CD4-positive, alpha-beta T cell treated with Interleukin-2 at 100 ng/mL for 4 hours (primary cell): Measurements from ENCODE around the gene STAM.
A peak's percentile ranks its signal among the peaks of the same experiment; 100 is the strongest.
"Not testable (repeated sequence)": the region's sequence is repeated elsewhere in the genome, so short reads cannot be mapped to it uniquely, and the experiment has no call there.

Experiments used
- DNase-seq: peaks from one replicate; pipeline ENCODE4 v3.0.0-alpha.2; 2020; ENCODE audit warnings: low spot score

Gene STAM

GRCh38 chr10:17643755-17644484 lies at the start of gene STAM:
TSS of gene STAM (plus strand) at chr10:17644151. CDS start at chr10:17644340, 189 bp downstream.
- peak; percentile 93 for DNase-seq

DNA sequence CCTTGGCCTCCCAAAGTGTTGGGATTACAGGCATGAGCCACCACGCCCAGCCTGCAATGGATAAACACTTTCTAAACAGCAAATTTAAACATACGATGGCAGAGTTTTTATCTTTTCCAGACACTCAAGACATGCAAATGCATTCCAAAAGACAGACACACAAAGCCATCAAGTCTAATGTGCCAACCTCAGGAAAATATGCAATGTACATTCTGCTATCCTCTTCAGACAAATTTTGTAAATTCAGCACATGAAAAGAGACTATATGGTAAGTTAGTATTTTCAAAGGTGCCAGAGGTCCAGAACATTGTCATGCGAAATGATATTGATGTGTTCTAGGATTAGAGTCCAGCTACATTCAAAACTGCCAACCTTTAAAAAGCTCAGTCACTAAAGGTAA lies 46.6 kb upstream of the STAM start:
- DNase-seq = no peak

DNA sequence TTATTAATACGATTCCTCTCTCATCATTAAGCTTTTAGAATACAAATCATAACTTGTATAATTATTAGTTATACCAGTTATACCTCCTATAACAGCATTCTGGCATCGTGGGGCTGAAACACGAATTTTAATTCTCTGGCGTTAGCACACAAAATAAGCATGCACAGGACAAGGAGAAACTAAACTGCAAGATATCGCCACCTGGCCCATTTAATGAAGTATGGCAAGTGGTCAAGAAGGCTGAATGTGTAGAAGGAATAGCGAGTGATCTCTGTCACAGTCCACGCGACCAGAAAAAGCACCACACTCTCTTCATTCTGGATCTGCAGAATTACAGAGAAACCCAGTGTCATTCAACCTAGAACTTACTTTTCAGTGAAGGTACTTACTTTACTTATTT lies 44.9 kb upstream of the STAM start:
- peak; percentile 13 for DNase-seq

DNA sequence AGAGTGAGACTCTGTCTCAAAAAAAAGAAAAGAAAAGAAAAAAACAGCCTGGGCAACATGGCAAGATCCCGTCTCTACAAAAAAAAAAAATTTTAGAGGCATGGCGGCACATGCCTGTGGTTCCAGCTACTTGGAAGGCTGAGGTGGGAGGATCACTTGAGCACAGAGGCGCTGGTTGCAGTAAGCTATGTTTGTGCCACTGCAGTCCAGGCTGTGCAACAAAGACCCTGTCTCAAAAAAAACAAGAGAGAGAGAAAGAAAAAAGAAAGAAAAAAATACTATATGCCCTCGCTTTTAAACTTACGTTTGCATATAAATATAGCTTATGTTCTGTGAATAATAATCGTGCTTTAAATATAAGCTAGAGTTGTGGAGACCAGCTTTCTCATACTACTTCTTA lies 38.0 kb upstream of the STAM start:
- no peak for DNase-seq

GRCh38 chr10:17606547-17607040 lies 37.4 kb upstream of the STAM start:
- no peak for DNase-seq

- no peak for DNase-seq
These were observed 36.9 kb upstream of the STAM start for GRCh38 chr10:17607060-17607459.

DNA sequence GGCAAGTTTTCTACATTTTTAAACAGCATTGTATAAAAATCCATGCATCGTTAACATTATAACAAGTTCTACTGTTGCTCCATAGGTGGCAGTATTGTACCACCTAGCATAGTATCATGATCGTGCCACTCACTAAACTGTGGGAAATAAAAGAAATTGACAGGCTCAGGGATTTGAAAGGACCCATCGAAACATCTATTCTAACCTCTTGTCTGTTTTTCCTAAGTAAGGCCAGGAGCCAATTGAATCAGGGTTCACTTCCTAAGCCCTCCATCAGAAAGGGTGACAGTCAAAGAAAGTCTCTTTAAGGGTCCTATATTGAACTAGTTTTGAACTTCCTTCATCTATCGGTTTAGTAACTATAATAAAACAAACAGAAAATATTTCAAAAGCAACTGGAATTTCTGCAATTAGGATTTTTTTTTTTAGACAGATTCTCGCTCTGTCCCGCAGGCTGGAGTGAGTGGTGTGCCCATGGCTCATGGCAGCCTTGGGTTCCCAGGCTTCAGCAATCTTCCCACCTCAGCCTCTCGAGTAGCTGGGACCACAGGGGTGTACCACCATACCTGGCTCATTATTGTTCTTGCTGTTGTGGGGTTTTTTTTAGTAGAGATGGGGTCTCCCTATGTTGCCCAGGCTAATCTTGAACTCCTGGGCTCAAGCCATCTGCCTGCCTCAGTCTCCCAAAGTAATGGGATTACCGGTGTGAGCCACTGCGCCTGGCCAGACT lies 36.2 kb upstream of the STAM start:
- peak; percentile 70 for DNase-seq

GRCh38 chr10:17609523-17610079 lies 34.4 kb upstream of the STAM start:
- DNase-seq = no peak

GRCh38 chr10:17616403-17617030 lies 27.4 kb upstream of the STAM start:
- DNase-seq = no peak

DNA sequence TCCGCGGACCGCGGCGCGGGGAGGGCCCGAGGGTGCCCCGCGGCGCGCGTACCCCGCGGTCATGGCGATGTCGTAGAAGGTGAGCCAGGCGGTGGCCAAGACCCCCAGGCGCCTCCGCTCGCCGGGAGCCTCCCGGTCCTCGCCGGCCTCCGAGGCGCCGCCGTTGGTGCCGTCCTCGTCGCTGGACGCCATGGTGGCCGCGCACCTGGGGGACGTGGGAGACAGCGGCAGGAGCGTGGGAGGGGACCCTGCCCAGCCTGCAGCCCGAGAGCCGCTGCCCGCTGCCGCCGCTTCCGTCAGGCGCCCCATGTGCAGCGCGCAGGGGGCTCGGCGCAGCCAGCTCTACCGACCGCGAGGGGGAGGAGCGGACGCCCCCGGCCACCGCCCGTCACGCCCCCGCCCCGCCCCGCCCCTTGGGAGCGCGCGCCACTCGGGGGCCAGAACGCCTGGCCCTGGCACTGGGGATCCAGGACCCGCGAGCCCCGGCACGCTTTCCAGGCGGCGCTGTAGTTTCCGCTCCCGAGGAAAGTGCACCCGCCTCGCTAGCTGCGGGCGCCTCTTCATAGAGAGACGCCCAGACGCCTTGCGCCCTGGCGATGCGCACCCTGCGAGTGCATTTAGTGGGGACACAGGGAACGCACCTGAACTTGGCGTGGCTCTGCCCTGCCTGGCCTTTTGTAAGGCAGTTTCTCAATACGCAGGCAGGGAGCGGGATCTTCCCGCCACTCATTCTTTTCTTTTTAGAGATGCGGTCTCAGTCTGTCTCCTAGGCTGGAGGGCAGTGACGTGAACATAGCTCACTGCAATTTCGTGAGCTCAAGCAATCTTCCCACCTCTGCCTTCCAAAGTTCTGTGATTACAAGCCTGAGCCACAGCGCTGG lies 26.7 kb upstream of the STAM start, which contains the start of gene HACD1:
Gene HACD1, minus strand, starts transcription at position 344 of the 881 bp plus-strand sequence. Its CDS starts 35 bp downstream, at position 309.
- DNase-seq = peak; percentile 52

GRCh38 chr10:17622061-17622460 lies 21.9 kb upstream of the STAM start:
- DNase-seq = no peak

- DNase-seq = no peak
These were observed 19.0 kb upstream of the STAM start for GRCh38 chr10:17624996-17625395.

DNA sequence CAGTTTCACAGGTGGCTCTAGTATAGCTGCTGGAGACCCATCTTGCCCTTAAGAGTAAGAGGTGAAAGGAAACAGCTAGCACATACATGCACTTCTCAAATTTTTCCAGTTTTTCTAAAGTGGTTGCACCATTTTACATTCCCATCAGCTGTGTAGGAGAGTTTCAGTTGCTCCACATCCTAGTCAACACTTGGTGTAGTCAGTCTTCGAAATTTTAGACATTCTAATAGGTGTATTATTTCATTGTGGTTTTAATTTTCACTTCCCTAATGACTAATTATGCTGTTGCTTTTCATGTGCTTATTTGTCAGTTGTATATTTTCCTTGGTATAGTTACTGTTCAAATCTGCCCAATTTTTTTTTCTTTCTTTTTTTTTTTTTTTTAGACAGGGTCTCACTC lies 17.3 kb upstream of the STAM start:
- DNase-seq = no peak

DNA sequence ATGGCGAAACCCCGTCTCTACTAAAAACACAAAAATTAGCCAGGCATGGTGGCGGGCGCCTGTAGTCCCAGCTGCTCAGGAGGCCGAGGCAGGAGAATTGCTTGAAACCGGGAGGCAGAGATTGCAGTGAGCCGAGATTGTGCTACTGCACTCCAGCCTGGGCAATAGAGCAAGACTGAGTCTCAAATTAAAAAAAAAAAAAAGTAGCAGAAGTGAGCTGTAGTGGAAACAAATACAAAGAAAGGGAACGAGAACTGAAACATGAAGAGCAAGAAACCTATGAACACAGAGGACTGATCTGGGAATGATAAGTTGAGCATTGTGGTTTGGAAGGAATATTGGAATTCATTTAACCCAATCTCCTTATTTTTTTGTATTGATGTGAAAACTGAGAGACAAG lies 11.4 kb upstream of the STAM start:
- not testable (repeated sequence) for DNase-seq

GRCh38 chr10:17633353-17633752 lies 10.6 kb upstream of the STAM start:
- DNase-seq = no peak

GRCh38 chr10:17637869-17638268 lies 6.1 kb upstream of the STAM start:
- no peak for DNase-seq

GRCh38 chr10:17640331-17640816 lies 3.6 kb upstream of the STAM start:
- DNase-seq = no peak

DNA sequence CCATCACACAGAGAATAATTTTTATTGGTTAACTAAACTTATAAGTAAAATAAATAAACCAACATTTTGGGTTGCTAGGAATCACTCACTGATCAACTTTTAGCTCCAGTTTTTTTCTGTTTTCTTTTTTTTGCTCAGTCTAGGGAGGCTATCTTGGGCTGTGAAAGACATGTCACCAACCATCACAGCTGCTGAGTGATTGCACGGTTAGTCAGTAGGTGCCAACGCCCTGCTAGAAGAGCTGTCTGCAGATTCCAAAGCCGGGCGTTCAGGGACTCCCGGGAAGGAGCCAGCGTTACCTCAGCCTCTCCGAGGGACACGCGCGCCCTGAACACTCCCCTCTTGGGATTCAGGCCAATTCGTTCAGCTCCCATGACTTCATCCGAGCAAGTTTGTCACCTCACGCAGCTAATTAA lies 604 bp upstream of the STAM start:
- peak; percentile 33 for DNase-seq

DNA sequence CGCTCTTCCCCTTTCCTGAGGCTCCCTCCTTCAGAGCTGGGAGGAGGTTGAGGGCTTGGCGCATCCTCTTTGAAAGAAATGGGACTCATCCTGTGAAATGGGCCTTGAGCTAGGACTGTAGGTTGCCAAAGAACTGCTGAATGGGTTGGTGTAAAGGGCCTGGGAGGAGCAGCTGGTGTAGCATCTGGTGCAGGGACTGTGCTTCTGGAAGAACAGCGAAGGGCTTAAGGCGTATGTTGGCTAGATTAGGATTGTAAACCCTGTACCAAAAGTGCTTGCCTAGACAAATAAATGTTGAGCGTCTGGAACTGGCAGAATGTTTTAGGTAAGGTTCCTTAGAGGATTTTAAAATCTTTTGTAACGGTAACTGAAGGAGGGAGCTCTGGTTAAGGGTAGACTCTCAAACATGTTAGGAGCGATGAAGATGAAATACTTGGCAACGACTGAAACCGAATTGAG lies 563 bp downstream of the STAM start:
- DNase-seq = no peak

DNA sequence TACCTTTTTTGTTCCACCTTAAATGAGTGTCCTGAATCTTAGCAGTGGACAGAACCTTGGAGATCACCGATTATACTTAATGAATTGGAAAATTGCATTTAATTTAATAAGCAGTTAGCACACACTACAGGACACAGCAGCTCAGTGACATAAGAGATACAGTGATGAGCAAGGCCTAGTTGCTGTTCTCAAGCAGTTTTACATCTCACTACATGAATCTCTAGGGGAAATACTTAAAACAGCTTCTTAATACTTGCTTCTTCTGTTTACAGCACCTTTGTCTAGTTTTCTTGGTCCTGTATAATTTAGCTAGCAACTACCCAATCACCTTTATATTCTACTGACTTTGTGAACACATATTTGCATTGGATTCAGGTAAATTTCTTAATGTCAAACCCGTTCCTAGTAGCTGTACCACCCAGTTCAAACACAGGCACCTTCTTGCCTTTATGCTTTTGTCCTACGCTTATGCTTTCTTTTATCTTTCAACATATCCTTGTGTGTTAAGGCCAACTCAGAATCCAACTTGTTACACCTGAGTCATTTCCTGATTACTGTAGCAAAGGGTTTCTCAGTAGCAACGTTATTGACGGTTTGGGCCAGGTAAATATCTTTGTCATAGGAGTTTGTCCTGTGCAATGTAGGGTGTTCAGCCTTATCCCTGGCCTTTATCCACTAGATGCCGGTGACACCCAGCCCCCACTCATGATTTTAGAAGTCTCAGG lies 1.8 kb downstream of the STAM start:
- peak; percentile 71 for DNase-seq
